Activated naive CD8-positive, alpha-beta T cell (primary cell): ENCODE results near the gene HPS3.

Source experiments
- H3K27ac Mint-ChIP-seq: one replicate; pipeline ENCODE4 v1.8.0; 2021; ENCODE audit warnings: mixed read lengths
- H3K27me3 Mint-ChIP-seq: one replicate; pipeline ENCODE4 v1.8.0; 2021; ENCODE audit warnings: mixed read lengths
- H3K36me3 Mint-ChIP-seq: one replicate; pipeline ENCODE4 v1.8.0; 2021; ENCODE audit warnings: mixed read lengths
- H3K4me1 Mint-ChIP-seq: one replicate; pipeline ENCODE4 v1.8.0; 2021; ENCODE audit warnings: low read depth, mixed read lengths
- H3K4me3 Mint-ChIP-seq: one replicate; pipeline ENCODE4 v1.8.0; 2021; ENCODE audit warnings: mild to moderate bottlenecking, mixed read lengths
- H3K9me3 Mint-ChIP-seq: one replicate; pipeline ENCODE4 v1.8.0; 2021; ENCODE audit warnings: low read depth, mixed read lengths

Gene HPS3

GRCh38 chr3:149152420-149152819, 23.0 kb downstream of the HPS3 start:
- H3K4me1 Mint-ChIP-seq: peaks cover 12% of the 10 kb centered on the region

GRCh38 chr3:149153402-149153801, 24.0 kb downstream of the HPS3 start:
- H3K27ac Mint-ChIP-seq: no peak overlapping the region
- no peak overlapping the region for H3K4me3 Mint-ChIP-seq
- no peaks in the 10 kb centered on the region for H3K9me3 Mint-ChIP-seq
- peaks cover 15% of the 10 kb centered on the region for H3K36me3 Mint-ChIP-seq
- peaks cover 12% of the 10 kb centered on the region for H3K4me1 Mint-ChIP-seq
- H3K27me3 Mint-ChIP-seq: no peaks in the 10 kb centered on the region

More at GRCh38 chr3:149152420-149152819, 23.0 kb downstream of the HPS3 start:
- Mint-ChIP-seq H3K27me3 (no peaks in the 10 kb centered on the region), H3K27ac (no peak overlapping the region), H3K4me3 (no peak overlapping the region), H3K36me3 (peaks cover 16% of the 10 kb centered on the region), H3K9me3 (no peaks in the 10 kb centered on the region)

- peaks cover 2% of the 10 kb centered on the region for H3K4me1 Mint-ChIP-seq
- H3K27ac Mint-ChIP-seq: no peak overlapping the region
- peaks cover 22% of the 10 kb centered on the region for H3K36me3 Mint-ChIP-seq
- no peaks in the 10 kb centered on the region for H3K27me3 Mint-ChIP-seq
- H3K9me3 Mint-ChIP-seq: no peaks in the 10 kb centered on the region
- no peak overlapping the region for H3K4me3 Mint-ChIP-seq
These were observed 31.4 kb downstream of the HPS3 start for GRCh38 chr3:149160754-149161300.

GRCh38 chr3:149162007-149162406, 32.6 kb downstream of the HPS3 start:
- no peak overlapping the region for H3K4me3 Mint-ChIP-seq

GRCh38 chr3:149163066-149163465, 33.6 kb downstream of the HPS3 start:
- H3K27ac Mint-ChIP-seq: no peak overlapping the region
- H3K36me3 Mint-ChIP-seq: peaks cover 28% of the 10 kb centered on the region
- no peak overlapping the region for H3K4me3 Mint-ChIP-seq
- H3K4me1 Mint-ChIP-seq: peaks cover 2% of the 10 kb centered on the region
- H3K9me3 Mint-ChIP-seq: no peaks in the 10 kb centered on the region
- no peaks in the 10 kb centered on the region for H3K27me3 Mint-ChIP-seq

More at GRCh38 chr3:149162007-149162406, 32.6 kb downstream of the HPS3 start:
- Mint-ChIP-seq H3K4me1 (peaks cover 2% of the 10 kb centered on the region), H3K27ac (no peak overlapping the region), H3K9me3 (no peaks in the 10 kb centered on the region), H3K36me3 (peaks cover 24% of the 10 kb centered on the region), H3K27me3 (no peaks in the 10 kb centered on the region)

GRCh38 chr3:149167898-149168297, 38.5 kb downstream of the HPS3 start:
- H3K4me1 Mint-ChIP-seq: peaks cover 2% of the 10 kb centered on the region
- peaks cover 29% of the 10 kb centered on the region for H3K36me3 Mint-ChIP-seq
- no peak overlapping the region for H3K4me3 Mint-ChIP-seq
- H3K27me3 Mint-ChIP-seq: no peaks in the 10 kb centered on the region
- H3K27ac Mint-ChIP-seq: no peak overlapping the region
- H3K9me3 Mint-ChIP-seq: no peaks in the 10 kb centered on the region

- Mint-ChIP-seq H3K36me3 (peaks cover 24% of the 10 kb centered on the region), H3K4me1 (peaks cover 5% of the 10 kb centered on the region), H3K4me3 (no peak overlapping the region), H3K27me3 (no peaks in the 10 kb centered on the region), H3K27ac (no peak overlapping the region), H3K9me3 (no peaks in the 10 kb centered on the region)
These were observed 41.2 kb downstream of the HPS3 start for GRCh38 chr3:149170672-149171071.

GRCh38 chr3:149174901-149175300, 45.5 kb downstream of the HPS3 start:
- H3K27ac Mint-ChIP-seq: no peak overlapping the region
- H3K4me1 Mint-ChIP-seq: peaks cover 5% of the 10 kb centered on the region
- no peaks in the 10 kb centered on the region for H3K27me3 Mint-ChIP-seq
- no peaks in the 10 kb centered on the region for H3K9me3 Mint-ChIP-seq
- no peak overlapping the region for H3K4me3 Mint-ChIP-seq
- H3K36me3 Mint-ChIP-seq: peaks cover 10% of the 10 kb centered on the region

- no peak overlapping the region for H3K27ac Mint-ChIP-seq
- H3K36me3 Mint-ChIP-seq: peaks cover 4% of the 10 kb centered on the region
- H3K9me3 Mint-ChIP-seq: no peaks in the 10 kb centered on the region
- peaks cover 5% of the 10 kb centered on the region for H3K4me1 Mint-ChIP-seq
- no peaks in the 10 kb centered on the region for H3K27me3 Mint-ChIP-seq
- no peak overlapping the region for H3K4me3 Mint-ChIP-seq
These were observed 47.7 kb downstream of the HPS3 start for GRCh38 chr3:149177122-149177521.

GRCh38 chr3:149179220-149179619, 49.8 kb downstream of the HPS3 start:
- peaks cover 5% of the 10 kb centered on the region for H3K4me1 Mint-ChIP-seq
- H3K4me3 Mint-ChIP-seq: no peak overlapping the region
- no peak overlapping the region for H3K27ac Mint-ChIP-seq
- H3K27me3 Mint-ChIP-seq: no peaks in the 10 kb centered on the region
- peaks cover 4% of the 10 kb centered on the region for H3K36me3 Mint-ChIP-seq
- H3K9me3 Mint-ChIP-seq: no peaks in the 10 kb centered on the region

GRCh38 chr3:149180057-149180573, 50.7 kb downstream of the HPS3 start:
- Mint-ChIP-seq H3K4me1 (peaks cover under 1% of the 10 kb centered on the region), H3K4me3 (no peak overlapping the region), H3K27ac (no peak overlapping the region), H3K27me3 (peaks cover 2% of the 10 kb centered on the region), H3K36me3 (peaks cover 5% of the 10 kb centered on the region), H3K9me3 (no peaks in the 10 kb centered on the region)

GRCh38 chr3:149181182-149181581, 51.7 kb downstream of the HPS3 start:
- Mint-ChIP-seq H3K9me3 (no peaks in the 10 kb centered on the region), H3K4me1 (no peaks in the 10 kb centered on the region), H3K4me3 (no peak overlapping the region), H3K27me3 (peaks cover 2% of the 10 kb centered on the region), H3K27ac (no peak overlapping the region), H3K36me3 (peaks cover 10% of the 10 kb centered on the region)

- peaks cover 5% of the 10 kb centered on the region for H3K27me3 Mint-ChIP-seq
- H3K9me3 Mint-ChIP-seq: no peaks in the 10 kb centered on the region
- peaks cover 8% of the 10 kb centered on the region for H3K36me3 Mint-ChIP-seq
- H3K4me3 Mint-ChIP-seq: no peak overlapping the region
- H3K4me1 Mint-ChIP-seq: no peaks in the 10 kb centered on the region
- no peak overlapping the region for H3K27ac Mint-ChIP-seq
These were observed 56.8 kb downstream of the HPS3 start for GRCh38 chr3:149186219-149186618.

- Mint-ChIP-seq H3K27me3 (peaks cover 5% of the 10 kb centered on the region), H3K27ac (no peak overlapping the region), H3K4me3 (no peak overlapping the region), H3K36me3 (peaks cover 8% of the 10 kb centered on the region), H3K9me3 (no peaks in the 10 kb centered on the region), H3K4me1 (no peaks in the 10 kb centered on the region)
These were observed 57.3 kb downstream of the HPS3 start for GRCh38 chr3:149186721-149187120.

- Mint-ChIP-seq H3K4me3 (no peak overlapping the region), H3K4me1 (no peaks in the 10 kb centered on the region), H3K9me3 (no peaks in the 10 kb centered on the region), H3K27me3 (peaks cover 5% of the 10 kb centered on the region), H3K36me3 (peaks cover 8% of the 10 kb centered on the region), H3K27ac (no peak overlapping the region)
These were observed 59.1 kb downstream of the HPS3 start for GRCh38 chr3:149188494-149188893.

- no peak overlapping the region for H3K27ac Mint-ChIP-seq
- H3K4me3 Mint-ChIP-seq: no peak overlapping the region
- no peaks in the 10 kb centered on the region for H3K36me3 Mint-ChIP-seq
- H3K27me3 Mint-ChIP-seq: peaks cover 6% of the 10 kb centered on the region
- no peaks in the 10 kb centered on the region for H3K4me1 Mint-ChIP-seq
- no peaks in the 10 kb centered on the region for H3K9me3 Mint-ChIP-seq
These were observed 65.8 kb downstream of the HPS3 start for GRCh38 chr3:149195221-149195620.
